H1 (cell line): ENCODE results near the gene LRRC9. TPM values are rescaled to one million over a fixed set of nuclear protein-coding genes. Genes with fewer than 3 reads are reported as not detected.

Experiments
- CTCF ChIA-PET: fragments of 300-600 bp; sonication (Branson Sonifier 250); formaldehyde crosslinking; loops from one replicate; lab custom pipeline; 2021; ENCODE audit not compliant: partially characterized antibody; lab: Charles Lee
- POLR2A ChIA-PET: fragments of 300-600 bp; sonication (Branson Sonifier 250); formaldehyde crosslinking; loops from one replicate; lab custom pipeline; 2021; ENCODE audit warnings: inconsistent platforms; ENCODE audit not compliant: partially characterized antibody; lab: Charles Lee
- DNase-seq, 2 experiments: peaks; one replicate each; pipeline versions ENCODE4 v3.0.0 to v3.0.0-alpha.2; 2010 to 2022; ENCODE audit warnings: low spot score in 2 of 2, low read depth in 1 of 2, mixed read lengths in 1 of 2
- FAIRE-seq: peaks from 2 replicates; lab custom pipeline; 2011; peaks lifted over from hg19 to GRCh38; lab: Jason Lieb, UNC
- H2AFZ ChIP-seq: 2 replicates; pipeline ENCODE4 v1.8.1; 2012; ENCODE audit warnings: low read length, inconsistent platforms
- H2AK5ac ChIP-seq: 2 replicates; pipeline ENCODE4 v1.6.1; 2013; ENCODE audit warnings: low read depth, low read length
- H2BK120ac ChIP-seq: replicated peaks from 2 replicates; pipeline ENCODE3; 2013; ENCODE audit warnings: low read depth, low read length, inconsistent platforms
- H2BK12ac ChIP-seq: 2 replicates; pipeline ENCODE4 v1.6.1; 2013; ENCODE audit warnings: low read depth, low read length
- H2BK15ac ChIP-seq: 2 replicates; pipeline ENCODE4 v1.6.1; 2013; ENCODE audit warnings: low read length
- H2BK20ac ChIP-seq: 2 replicates; pipeline ENCODE4 v1.6.1; 2013; ENCODE audit warnings: low read length
- H2BK5ac ChIP-seq: 2 replicates; pipeline ENCODE4 v1.6.1; 2013; ENCODE audit warnings: low read depth, low read length
- H3K14ac ChIP-seq: 2 replicates; pipeline ENCODE4 v1.6.1; 2013; ENCODE audit warnings: inconsistent platforms; ENCODE audit not compliant: insufficient read length
- H3K18ac ChIP-seq: 2 replicates; pipeline ENCODE4 v1.6.1; 2013; ENCODE audit warnings: low read length; ENCODE audit errors: extremely low read depth
- H3K23ac ChIP-seq: 2 replicates; pipeline ENCODE4 v1.6.1; 2013; ENCODE audit warnings: inconsistent platforms; ENCODE audit not compliant: insufficient read length
- H3K23me2 ChIP-seq: 2 replicates; pipeline ENCODE4 v1.6.1; 2013; ENCODE audit warnings: low read depth, low read length
- H3K27ac ChIP-seq: 2 replicates; pipeline ENCODE4 v1.6.1; 2011; ENCODE audit warnings: low read depth, low read length, inconsistent platforms
- H3K27me3 ChIP-seq, 4 experiments: replicated peaks in 1 of 4; 1 replicate in 1 of 4; 2 replicates in 3 of 4; pipeline versions ENCODE4 v1.6.1 to v1.8.1; 2011 to 2013; ENCODE audit warnings: low read length in 3 of 4, mild to moderate bottlenecking in 3 of 4, inconsistent platforms in 2 of 4, mixed read lengths in 2 of 4, moderate library complexity in 1 of 4; ENCODE audit not compliant: control insufficient read depth in 3 of 4, insufficient read depth in 3 of 4; ENCODE audit errors: extremely low read depth in 1 of 4
- H3K36me3 ChIP-seq, 4 experiments: 2 replicates each; pipeline versions ENCODE4 v1.6.1 to v1.8.1; 2011 to 2013; ENCODE audit warnings: mild to moderate bottlenecking in 4 of 4, low read length in 3 of 4, moderate library complexity in 2 of 4, control low read depth in 1 of 4, inconsistent platforms in 1 of 4; ENCODE audit not compliant: insufficient read depth in 4 of 4, control insufficient read depth in 2 of 4
- H3K4ac ChIP-seq: replicated peaks from 2 replicates; pipeline ENCODE3; 2013; ENCODE audit warnings: low read length, low read depth, mixed read lengths, inconsistent platforms; ENCODE audit not compliant: insufficient read length
- H3K4me1 ChIP-seq, 4 experiments: replicated peaks in 1 of 4; 1 replicate in 1 of 4; 2 replicates in 3 of 4; pipeline versions ENCODE4 v1.6.1 to v1.8.1; 2011 to 2013; ENCODE audit warnings: low read length in 3 of 4, inconsistent platforms in 2 of 4, mixed read lengths in 1 of 4; ENCODE audit not compliant: insufficient read depth in 4 of 4, control insufficient read depth in 3 of 4
- H3K4me2 ChIP-seq, 2 experiments: 2 replicates each; pipeline versions ENCODE4 v1.6.1 to v1.8.1; 2011 to 2013; ENCODE audit warnings: low read depth in 2 of 2, low read length in 2 of 2, control low read depth in 1 of 2, inconsistent platforms in 1 of 2, mild to moderate bottlenecking in 1 of 2; ENCODE audit not compliant: insufficient read depth in 1 of 2
- H3K4me3 ChIP-seq, 4 experiments: fragments of 200-600, 300-600 bp in 1 of 4; sonication (generic), shearing (Covaris generic), sonication (Bioruptor Twin) in 1 of 4; 2 replicates each; pipeline versions ENCODE4 v1.5.1 to v1.8.1; 2011 to 2016; ENCODE audit warnings: low read length in 4 of 4, low read depth in 3 of 4, control low read depth in 2 of 4, inconsistent platforms in 2 of 4, mild to moderate bottlenecking in 2 of 4, mixed read lengths in 1 of 4, moderate library complexity in 1 of 4; ENCODE audit not compliant: insufficient read depth in 2 of 4; ENCODE audit errors: extremely low read depth in 1 of 4
- H3K56ac ChIP-seq: replicated peaks from 2 replicates; pipeline ENCODE3; 2013; ENCODE audit warnings: low read depth, mild to moderate bottlenecking, mixed read lengths, low read length, inconsistent platforms; ENCODE audit not compliant: insufficient read length
- H3K79me1 ChIP-seq: 2 replicates; pipeline ENCODE4 v1.6.1; 2013; ENCODE audit warnings: low read depth, low read length, control low read depth
- H3K79me2 ChIP-seq, 2 experiments: 2 replicates each; pipeline versions ENCODE4 v1.6.1 to v1.8.1; 2012 to 2013; ENCODE audit warnings: low read length in 2 of 2, mild to moderate bottlenecking in 2 of 2, inconsistent platforms in 1 of 2; ENCODE audit not compliant: insufficient read depth in 2 of 2, control insufficient read depth in 1 of 2
- H3K9ac ChIP-seq, 4 experiments: replicated peaks in 1 of 4; 1 replicate in 1 of 4; 2 replicates in 3 of 4; pipeline versions ENCODE4 v1.6.1 to v1.8.1; 2011 to 2013; ENCODE audit warnings: low read depth in 3 of 4, low read length in 3 of 4, control low read depth in 2 of 4, mild to moderate bottlenecking in 2 of 4, moderate library complexity in 2 of 4, inconsistent platforms in 1 of 4; ENCODE audit errors: extremely low read depth in 1 of 4
- H3K9me3 ChIP-seq, 2 experiments: 2 replicates each; pipeline versions ENCODE4 v1.6.1 to v1.8.1; 2012 to 2013; ENCODE audit warnings: mild to moderate bottlenecking in 2 of 2, moderate library complexity in 2 of 2, control low read depth in 1 of 2, inconsistent platforms in 1 of 2, low read depth in 1 of 2, low read length in 1 of 2, mixed read lengths in 1 of 2; ENCODE audit not compliant: insufficient read depth in 2 of 2
- H4K20me1 ChIP-seq, 2 experiments: replicated peaks in 1 of 2; 2 replicates each; pipeline versions ENCODE3 to v1.8.1; 2011 to 2013; ENCODE audit warnings: inconsistent platforms in 2 of 2, low read length in 2 of 2, mild to moderate bottlenecking in 1 of 2; ENCODE audit not compliant: insufficient read depth in 2 of 2, control insufficient read depth in 1 of 2
- H4K5ac ChIP-seq: 2 replicates; pipeline ENCODE4 v1.6.1; 2013; ENCODE audit warnings: low read length, low read depth, mixed read lengths, inconsistent platforms; ENCODE audit not compliant: insufficient read length
- H4K8ac ChIP-seq: 2 replicates; pipeline ENCODE4 v1.8.0; 2013; ENCODE audit warnings: mild to moderate bottlenecking, moderate library complexity, low read length, inconsistent platforms; ENCODE audit not compliant: insufficient read depth; ENCODE audit errors: extremely low read depth
- H4K91ac ChIP-seq: replicated peaks from 2 replicates; pipeline ENCODE3; 2013; ENCODE audit warnings: low read length, mixed read lengths, inconsistent platforms; ENCODE audit not compliant: insufficient read length
- CTCF ChIP-seq, 3 experiments: IDR thresholded peaks; 1 replicate in 2 of 3; 2 replicates in 1 of 3; pipeline versions ENCODE4 v1.5.1 to v1.6.1; 2011; ENCODE audit warnings: low read length in 3 of 3, mild to moderate bottlenecking in 3 of 3, inconsistent platforms in 2 of 3, low read depth in 1 of 3, moderate library complexity in 1 of 3; ENCODE audit not compliant: insufficient read depth in 1 of 3; ENCODE audit errors: control extremely low read depth in 1 of 3
- GTF2F1 ChIP-seq: IDR thresholded peaks from 2 replicates; pipeline ENCODE4 v1.6.1; 2012; ENCODE audit warnings: low read depth, low read length, improper control_type of control experiment, borderline replicate concordance
- HDAC6 ChIP-seq: IDR thresholded peaks from one replicate; pipeline ENCODE4 v1.7.1; 2012; ENCODE audit warnings: low read depth, mild to moderate bottlenecking, inconsistent platforms, low read length, moderate library complexity
- USF2 ChIP-seq: IDR thresholded peaks from 2 replicates; pipeline ENCODE4 v1.6.1; 2011; ENCODE audit warnings: low read length, improper control_type of control experiment
- WGBS, 2 experiments: shearing (Covaris generic) in 1 of 2; methylation state at CpG; one replicate each; pipeline versions ENCODE4 v1.1.6 to v1.1.7; 2013 to 2015; ENCODE audit warnings: low lambda C conversion rate in 2 of 2, mixed read lengths in 2 of 2, inconsistent platforms in 1 of 2, low coverage in 1 of 2, missing lambda C conversion rate in 1 of 2; ENCODE audit not compliant: insufficient replicate concordance in 2 of 2, insufficient coverage in 1 of 2, insufficient read length in 1 of 2; ENCODE audit errors: extremely low coverage in 1 of 2, missing lambda C conversion rate in 1 of 2; 5-methylcytosine and 5-hydroxymethylcytosine counted together
- long read RNA-seq, 2 experiments: library from RNA in 1 of 2; library from capped mRNA in 1 of 2; stranded (forward); transcript quantifications; one replicate each; pipeline ENCODE4 v2.0.0, GENCODE V29; 2021; ENCODE audit warnings: inconsistent platforms in 1 of 2
- polyA minus RNA-seq, 3 experiments: library from RNA; depleted of rRNA, polyadenylated mRNA; stranded (reverse); fragments of >200 nt; gene quantifications; 1 replicate in 2 of 3; 2 replicates in 1 of 3; pipeline ENCODE4 v1.2.3, GENCODE V29; 2011
- polyA plus RNA-seq, 7 experiments: library from polyadenylated mRNA; depleted of rRNA in 3 of 7; stranded (reverse) in 5 of 7; unstranded in 2 of 7; fragments of >200 nt in 5 of 7; fragments of 200-250 nt in 2 of 7; gene quantifications; 1 replicate in 5 of 7; 2 replicates in 1 of 7; 4 replicates in 1 of 7; pipeline versions ENCODE4 v1.2.1 to v1.2.3, GENCODE V29; 2011 to 2013; ENCODE audit warnings: missing spikeins in 2 of 7, mixed read lengths in 2 of 7
- total RNA-seq: library from RNA; stranded (reverse); fragmentation: NEBNext Ultra II Directional; extraction: Animal tissue kit (Norgen Biotek cat#: 25700); gene quantifications from 2 replicates; pipeline ENCODE4 v1.2.1, GENCODE V29; 2021

The LRRC9 gene
- total RNA-seq (0.84 and 1.8 TPM in 2 replicates), polyA plus RNA-seq (2011; rRNA removed) (0.12 and 0.16 TPM in 2 replicates), polyA minus RNA-seq (2011; rRNA and poly(A)+ RNA removed) (0.32 and 0.59 TPM in 2 replicates)
- 0.21 TPM for polyA plus RNA-seq (2011; cell fraction: cytosol; rRNA removed)
- 0.10 TPM for polyA plus RNA-seq (2011; cell fraction: nucleus; rRNA removed)
- 0.16 to 0.59 TPM (median 0.36 TPM) in 4 replicates for polyA plus RNA-seq (2012, experiment 1 of 2)
- polyA plus RNA-seq (2012, experiment 2 of 2), result not detected
- 0.57 TPM for polyA plus RNA-seq (2013, experiment 1 of 2)
- 0.70 TPM for polyA plus RNA-seq (2013, experiment 2 of 2)
- polyA minus RNA-seq (2011; cell fraction: cytosol; rRNA and poly(A)+ RNA removed), result not detected
- polyA minus RNA-seq (2011; cell fraction: nucleus; rRNA and poly(A)+ RNA removed), result 1.3 TPM
- long read RNA-seq, experiment 1, partial matches to known transcripts, result 0 of 2 reads
- long read RNA-seq, experiment 1, other reads (novel, unspliced or antisense), result 2 of 2 reads
- long read RNA-seq, experiment 2, partial matches to known transcripts, result 0 of 1 reads
- long read RNA-seq, experiment 2, other reads (novel, unspliced or antisense), result 1 of 1 reads

- CTCF ChIA-PET, result interaction anchor here (0.6 to 1.0 kb wide), 4 partner anchors 22 to 287 kb away, joined by 3 read pairs; no protein-coding TSS in a partner anchor
- Histone ChIP-seq H3K36me3 (no peaks in the 10 kb centered on the region), H3K4ac (no peak within 1 kb of the TSS), H2BK15ac (0 out of 2 replicates have a peak within 1 kb of the TSS, but pooled peaks have one; percentile 19), H2BK120ac (no peak within 1 kb of the TSS), H3K4me3 (peak within 1 kb of the TSS; percentile 67 to 87 (median 80)), H3K27me3 (no peaks in the 10 kb centered on the region), H3K27ac (peak within 1 kb of the TSS; percentile 84), H4K5ac (peak within 1 kb of the TSS; percentile 84), H2AFZ (peak within 1 kb of the TSS; percentile 99), H2BK12ac (peak within 1 kb of the TSS; percentile 97; the same call in 1 of the 2 replicates), H3K18ac (peak within 1 kb of the TSS; percentile 100), H3K4me2 (peak within 1 kb of the TSS; percentile 89 to 98), H2BK20ac (no peak within 1 kb of the TSS), H2AK5ac (no peak within 1 kb of the TSS), H3K9ac (peak within 1 kb of the TSS; percentile 62 to 98 (median 70)), H3K14ac (no peak within 1 kb of the TSS), H3K4me1 (peaks cover 0 to 4% (median 1%) of the 10 kb centered on the region in 4 experiments; a peak in 3 of 7 replicates), H4K91ac (no peak within 1 kb of the TSS), H4K20me1 (no peaks in the 10 kb centered on the region), H3K23ac (no peak within 1 kb of the TSS), H3K79me1 (no peaks in the 10 kb centered on the region), H3K9me3 (no peaks in the 10 kb centered on the region), H3K56ac (peak within 1 kb of the TSS; percentile 27), H2BK5ac (peak within 1 kb of the TSS; percentile 98), H4K8ac (peak within 1 kb of the TSS; percentile 84), H3K79me2 (no peaks in the 10 kb centered on the region), H3K23me2 (peaks cover 6% of the 10 kb centered on the region)
- POLR2A ChIA-PET, result interaction anchor here (0.7 kb wide), 2 partner anchors 342 to 1004 kb away, joined by 3 read pairs; no protein-coding TSS in a partner anchor
- WGBS, 2 experiments, result 2% methylated on average over 39 of the region's 57 CpGs; no CpG with 5 or more reads in 1 of the 2 experiments
- peak; percentile 88 to 89 for DNase-seq
- FAIRE-seq, result peak; percentile 50
- TF ChIP-seq GTF2F1, result 0 out of 2 replicates have a peak, but pooled peaks have one; percentile 52
- no peak for TF ChIP-seq HDAC6
- TF ChIP-seq USF2, result peak; percentile 90
- TF ChIP-seq CTCF (IDR thresholded peaks at IDR 0.05; ENCODE audit: control extremely low read depth in 1 of 3, insufficient read depth in 1 of 3, low read depth in 1 of 3, low read length in 3 of 3), result peak in 1 of 3 experiments; percentile 15; a peak in 1 of 4 replicates
Observed at GRCh38 chr14:59919570-59920377, at the start of gene LRRC9. LRRC9 (plus strand) TSS chr14:59920144.
